WERI-Rb-1 (cell line): Measurements from ENCODE around the gene PRR27.

Experiments used
- DNase-seq: peaks from one replicate; pipeline ENCODE4 v3.0.0-alpha.2; 2020
- H3K27ac ChIP-seq: fragments of 250-450 bp; sonication (Bioruptor Pico); 2 replicates; pipeline ENCODE4 v1.5.1; 2020; ENCODE audit warnings: mild to moderate bottlenecking, moderate library complexity
- H3K27me3 ChIP-seq: fragments of 250-450 bp; sonication (Bioruptor Pico); 2 replicates; pipeline ENCODE4 v1.5.1; 2021; ENCODE audit warnings: mild to moderate bottlenecking, low read depth, moderate library complexity; ENCODE audit not compliant: insufficient read depth, severe bottlenecking
- H3K36me3 ChIP-seq: fragments of 250-450 bp; sonication (Bioruptor Pico); 2 replicates; pipeline ENCODE4 v1.5.1; 2020; ENCODE audit warnings: mild to moderate bottlenecking, moderate library complexity
- H3K4me3 ChIP-seq: 2 replicates; pipeline ENCODE4 v1.5.1; 2011; ENCODE audit warnings: low read depth, mild to moderate bottlenecking, control low read depth, low read length
- H3K9me3 ChIP-seq: fragments of 250-450 bp; sonication (Bioruptor Pico); 2 replicates; pipeline ENCODE4 v1.5.1; 2021; ENCODE audit warnings: mild to moderate bottlenecking, moderate library complexity; ENCODE audit not compliant: severe bottlenecking
- TF ChIP-seq, protein P1 (sequence below): IDR thresholded peaks from 2 replicates; pipeline ENCODE4 v1.5.1; 2011; ENCODE audit warnings: low read depth, mild to moderate bottlenecking, control low read depth, inconsistent platforms, low read length

The PRR27 gene

DNA sequence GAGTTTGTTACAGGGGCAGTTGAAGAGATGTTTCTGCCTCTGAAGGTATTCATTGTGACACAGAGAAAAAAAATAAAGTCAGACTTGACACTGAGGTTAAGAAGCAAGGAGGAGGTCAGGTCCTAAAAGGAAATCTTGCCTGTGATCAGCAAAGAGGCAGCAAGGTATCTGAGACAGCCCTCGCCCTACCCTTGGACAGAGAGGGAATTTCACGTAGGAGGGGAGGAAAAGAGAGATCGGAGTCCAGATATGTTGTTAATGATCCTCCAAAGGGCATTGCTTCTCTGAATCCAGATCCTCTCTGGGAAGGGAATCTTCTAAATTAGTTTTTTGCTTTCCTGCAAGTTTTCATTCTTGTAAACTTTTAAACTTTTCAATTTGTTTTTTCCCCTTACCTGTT lies 15.3 kb upstream of the PRR27 start:
- H3K36me3 ChIP-seq: no peaks in the 10 kb centered on the region
- no peak overlapping the region for H3K4me3 ChIP-seq
- no peak for DNase-seq
- H3K27me3 ChIP-seq: no peaks in the 10 kb centered on the region
- TF ChIP-seq, protein P1, sequence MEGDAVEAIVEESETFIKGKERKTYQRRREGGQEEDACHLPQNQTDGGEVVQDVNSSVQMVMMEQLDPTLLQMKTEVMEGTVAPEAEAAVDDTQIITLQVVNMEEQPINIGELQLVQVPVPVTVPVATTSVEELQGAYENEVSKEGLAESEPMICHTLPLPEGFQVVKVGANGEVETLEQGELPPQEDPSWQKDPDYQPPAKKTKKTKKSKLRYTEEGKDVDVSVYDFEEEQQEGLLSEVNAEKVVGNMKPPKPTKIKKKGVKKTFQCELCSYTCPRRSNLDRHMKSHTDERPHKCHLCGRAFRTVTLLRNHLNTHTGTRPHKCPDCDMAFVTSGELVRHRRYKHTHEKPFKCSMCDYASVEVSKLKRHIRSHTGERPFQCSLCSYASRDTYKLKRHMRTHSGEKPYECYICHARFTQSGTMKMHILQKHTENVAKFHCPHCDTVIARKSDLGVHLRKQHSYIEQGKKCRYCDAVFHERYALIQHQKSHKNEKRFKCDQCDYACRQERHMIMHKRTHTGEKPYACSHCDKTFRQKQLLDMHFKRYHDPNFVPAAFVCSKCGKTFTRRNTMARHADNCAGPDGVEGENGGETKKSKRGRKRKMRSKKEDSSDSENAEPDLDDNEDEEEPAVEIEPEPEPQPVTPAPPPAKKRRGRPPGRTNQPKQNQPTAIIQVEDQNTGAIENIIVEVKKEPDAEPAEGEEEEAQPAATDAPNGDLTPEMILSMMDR: no peak
- H3K9me3 ChIP-seq: no peaks in the 10 kb centered on the region
- H3K27ac ChIP-seq: no peak overlapping the region

GRCh38 chr4:70151271-70151670 lies 2.8 kb upstream of the PRR27 start:
- TF ChIP-seq, protein P1: no peak
- Histone ChIP-seq H3K27me3 (no peaks in the 10 kb centered on the region), H3K4me3 (no peak overlapping the region), H3K9me3 (no peaks in the 10 kb centered on the region), H3K36me3 (no peaks in the 10 kb centered on the region), H3K27ac (no peak overlapping the region)
- no peak for DNase-seq

GRCh38 chr4:70152088-70152487 lies 1.9 kb upstream of the PRR27 start:
- Histone ChIP-seq H3K36me3 (no peaks in the 10 kb centered on the region), H3K4me3 (no peak overlapping the region), H3K9me3 (no peaks in the 10 kb centered on the region), H3K27me3 (no peaks in the 10 kb centered on the region), H3K27ac (no peak overlapping the region)
- no peak for DNase-seq
- TF ChIP-seq, protein P1: no peak

DNA sequence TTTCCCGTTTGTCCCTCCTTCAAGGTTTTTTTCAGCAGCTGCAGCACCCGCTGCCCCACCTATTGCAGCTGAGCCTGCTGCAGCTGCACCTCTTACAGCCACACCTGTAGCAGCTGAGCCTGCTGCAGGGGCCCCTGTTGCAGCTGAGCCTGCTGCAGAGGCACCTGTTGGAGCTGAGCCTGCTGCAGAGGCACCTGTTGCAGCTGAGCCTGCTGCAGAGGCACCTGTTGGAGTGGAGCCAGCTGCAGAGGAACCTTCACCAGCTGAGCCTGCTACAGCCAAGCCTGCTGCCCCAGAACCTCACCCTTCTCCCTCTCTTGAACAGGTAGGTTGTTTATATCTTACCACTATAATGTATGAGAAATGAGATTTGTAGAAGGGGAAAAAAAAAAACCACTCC lies 4.5 kb downstream of the PRR27 start:
- DNase-seq: no peak
- TF ChIP-seq, protein P1: no peak

DNA sequence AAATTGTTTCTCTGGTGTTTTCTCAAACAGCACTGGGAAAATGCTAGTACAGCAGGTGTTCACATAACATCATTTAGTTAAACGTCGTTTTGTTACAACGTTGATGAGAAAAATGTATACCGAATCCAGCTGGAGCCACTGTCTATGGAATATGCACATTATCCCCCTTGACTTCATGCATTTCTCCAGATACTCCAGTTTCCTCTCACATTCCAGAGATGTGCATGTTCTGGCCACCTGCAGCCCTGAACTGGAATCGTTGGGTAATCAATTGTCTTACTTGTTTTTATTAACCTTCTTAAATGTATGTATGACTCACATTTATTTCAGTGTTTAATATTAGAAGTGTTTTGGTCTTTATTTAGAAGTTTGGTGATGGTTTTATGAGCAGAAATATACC lies 23.1 kb downstream of the PRR27 start:
- H3K36me3 ChIP-seq: no peaks in the 10 kb centered on the region
- DNase-seq: no peak
- no peaks in the 10 kb centered on the region for H3K27me3 ChIP-seq
- H3K4me3 ChIP-seq: no peak overlapping the region
- no peaks in the 10 kb centered on the region for H3K9me3 ChIP-seq
- H3K27ac ChIP-seq: no peak overlapping the region
- TF ChIP-seq, protein P1: no peak

More for the DNA sequence above, 4.5 kb downstream of the PRR27 start:
- H3K36me3 ChIP-seq: no peaks in the 10 kb centered on the region
- no peaks in the 10 kb centered on the region for H3K27me3 ChIP-seq
- no peak overlapping the region for H3K4me3 ChIP-seq
- H3K9me3 ChIP-seq: no peaks in the 10 kb centered on the region
- no peak overlapping the region for H3K27ac ChIP-seq

DNA sequence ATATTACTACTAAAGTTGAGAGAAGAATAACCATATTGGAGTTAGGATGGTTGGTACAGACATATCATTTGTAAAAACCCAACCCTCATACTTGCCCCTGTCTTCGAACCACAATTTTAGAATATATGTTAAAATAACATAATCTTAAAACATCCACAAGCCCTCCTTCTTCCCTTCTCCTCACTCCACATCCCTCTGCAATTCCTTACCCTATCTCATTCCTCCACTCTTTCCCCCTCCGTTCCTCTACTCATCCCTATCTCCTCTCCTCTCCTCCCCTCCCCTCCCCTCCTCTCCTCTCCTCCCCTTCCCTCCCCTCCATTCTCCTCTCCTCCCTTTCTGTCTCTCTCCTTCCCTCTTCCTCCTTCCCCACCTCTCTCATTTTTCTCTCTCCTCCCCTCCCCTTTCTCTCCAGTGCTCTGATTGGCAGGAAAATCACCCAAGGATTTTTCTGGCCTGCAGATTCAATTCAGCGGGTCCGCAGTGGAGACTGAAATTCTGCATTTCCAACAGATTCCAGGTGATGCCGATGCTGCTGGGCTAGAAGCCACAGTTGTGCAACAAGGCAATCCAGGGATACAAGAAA lies 24.1 kb downstream of the PRR27 start:
- Histone ChIP-seq H3K4me3 (no peak overlapping the region), H3K9me3 (no peaks in the 10 kb centered on the region), H3K27ac (no peak overlapping the region), H3K36me3 (no peaks in the 10 kb centered on the region), H3K27me3 (no peaks in the 10 kb centered on the region)
- TF ChIP-seq, protein P1: no peak
- DNase-seq: no peak
